Keratinocyte (primary cell): ENCODE data around the gene KCNJ14.

Experiments
- CTCF ChIP-seq, 3 experiments: IDR thresholded peaks in 1 of 3; conservative IDR thresholded peaks in 1 of 3; optimal IDR thresholded peaks in 1 of 3; 2 replicates in 2 of 3; 3 replicates in 1 of 3; pipeline versions ENCODE3 to v1.5.1; 2011; ENCODE audit warnings: low read length in 3 of 3, mild to moderate bottlenecking in 3 of 3, moderate library complexity in 2 of 3, control low read depth in 1 of 3, inconsistent platforms in 1 of 3; ENCODE audit not compliant: insufficient read depth in 2 of 3; ENCODE audit errors: extremely low read depth in 1 of 3
- EZH2 ChIP-seq: IDR thresholded peaks from one replicate; pipeline ENCODE4 v1.6.1; 2012; ENCODE audit warnings: inconsistent platforms, mild to moderate bottlenecking, low read length, moderate library complexity

- TF ChIP-seq CTCF (optimal IDR thresholded peaks at IDR 0.05 in 1 of 3, IDR thresholded peaks at IDR 0.05 in 1 of 3, conservative IDR thresholded peaks at IDR 0.05 in 1 of 3; ENCODE audit: extremely low read depth in 1 of 3, insufficient read depth in 2 of 3, low read length in 3 of 3) = no peak
- no peak for TF ChIP-seq EZH2
Measured at GRCh38 chr19:48498595-48499311, 43.4 kb downstream of the KCNJ14 start.
